ENCODE measurements around the gene C11orf91.

DNA sequence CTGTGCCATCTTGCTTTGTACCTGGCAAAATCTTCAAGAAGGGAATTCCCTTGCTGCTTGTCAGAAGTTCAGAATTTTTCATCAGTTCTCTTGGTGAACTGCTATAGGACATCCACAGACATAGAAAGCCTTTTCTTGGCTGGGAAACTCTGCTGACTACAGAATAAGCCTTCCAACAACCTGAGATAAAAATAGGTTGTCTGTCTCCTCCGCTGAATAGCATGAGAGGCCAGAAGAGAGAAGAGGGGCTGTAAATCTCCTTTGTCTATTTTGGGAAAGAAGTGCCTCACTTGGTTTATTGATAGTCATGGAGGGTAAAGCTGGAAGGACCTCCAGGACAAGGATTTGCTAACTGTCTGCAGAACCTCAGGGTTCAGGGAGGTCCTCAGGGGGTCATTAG is 48.2 kb downstream of the C11orf91 start:
- TF ChIP-seq EZH2 (IDR thresholded peaks at IDR 0.05) (no peak), EZH2phosphoT487 (IDR thresholded peaks at IDR 0.05) (no peak)
- TF ChIP-seq, protein P1, sequence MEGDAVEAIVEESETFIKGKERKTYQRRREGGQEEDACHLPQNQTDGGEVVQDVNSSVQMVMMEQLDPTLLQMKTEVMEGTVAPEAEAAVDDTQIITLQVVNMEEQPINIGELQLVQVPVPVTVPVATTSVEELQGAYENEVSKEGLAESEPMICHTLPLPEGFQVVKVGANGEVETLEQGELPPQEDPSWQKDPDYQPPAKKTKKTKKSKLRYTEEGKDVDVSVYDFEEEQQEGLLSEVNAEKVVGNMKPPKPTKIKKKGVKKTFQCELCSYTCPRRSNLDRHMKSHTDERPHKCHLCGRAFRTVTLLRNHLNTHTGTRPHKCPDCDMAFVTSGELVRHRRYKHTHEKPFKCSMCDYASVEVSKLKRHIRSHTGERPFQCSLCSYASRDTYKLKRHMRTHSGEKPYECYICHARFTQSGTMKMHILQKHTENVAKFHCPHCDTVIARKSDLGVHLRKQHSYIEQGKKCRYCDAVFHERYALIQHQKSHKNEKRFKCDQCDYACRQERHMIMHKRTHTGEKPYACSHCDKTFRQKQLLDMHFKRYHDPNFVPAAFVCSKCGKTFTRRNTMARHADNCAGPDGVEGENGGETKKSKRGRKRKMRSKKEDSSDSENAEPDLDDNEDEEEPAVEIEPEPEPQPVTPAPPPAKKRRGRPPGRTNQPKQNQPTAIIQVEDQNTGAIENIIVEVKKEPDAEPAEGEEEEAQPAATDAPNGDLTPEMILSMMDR (IDR thresholded peaks at IDR 0.05): no peak

Measured in neural progenitor cell (in vitro differentiated cells).